ENCODE data around the gene SYNE4. TPM values are rescaled to one million over a fixed set of nuclear protein-coding genes. Genes with fewer than 3 reads are reported as not detected.

Gene SYNE4
- total RNA-seq, 4 donors from 2014 or later, result 0.26 to 0.95 (median 0.57) TPM; not detected in 1

GRCh38 chr19:36003284-36003683 lies 5.3 kb downstream of the SYNE4 start:
- Histone ChIP-seq H3K4me1 (peaks cover 1 to 23% (median 10%) of the 10 kb centered on the region in 3 donors), H3K27me3 (no peaks in the 10 kb centered on the region), H3K36me3 (peaks cover 0 to 28% (median 0%) of the 10 kb centered on the region in 3 donors), H3K9me3 (no peaks in the 10 kb centered on the region), H3K27ac (no peak overlapping the region), H3K4me3 (no peak overlapping the region)
- DNase-seq, result no peak
- intact Hi-C loops (cut with DNase I), result no loop called here
- WGBS, 2 donors, result 94 to 96% methylated on average over 3 to 4 of the region's 4 CpGs
- TF ChIP-seq CTCF (IDR thresholded peaks at IDR 0.05) (no peak), POLR2A (IDR thresholded peaks at IDR 0.05) (no peak)

GRCh38 chr19:36001605-36002004 lies 7.0 kb downstream of the SYNE4 start:
- H3K27ac ChIP-seq, result no peak overlapping the region
- WGBS, 2 donors, result 93 to 100% methylated on average over 1 to 3 of the region's 3 CpGs
- H3K9me3 ChIP-seq, result no peaks in the 10 kb centered on the region
- intact Hi-C loops (cut with DNase I), result no loop called here
- peaks cover 1 to 30% (median 16%) of the 10 kb centered on the region in 3 donors for H3K4me1 ChIP-seq
- H3K27me3 ChIP-seq, result no peaks in the 10 kb centered on the region
- H3K36me3 ChIP-seq, result peaks cover 0 to 45% (median 0%) of the 10 kb centered on the region in 3 donors
- DNase-seq, result no peak
- H3K4me3 ChIP-seq, result no peak overlapping the region
- TF ChIP-seq POLR2A (IDR thresholded peaks at IDR 0.05), result no peak
- no peak for TF ChIP-seq CTCF (IDR thresholded peaks at IDR 0.05)

- Histone ChIP-seq H3K4me1 (peaks cover 12 to 58% (median 34%) of the 10 kb centered on the region in 3 donors), H3K4me3 (peak overlapping the region in 2 of 4 donors; percentile 83 to 88), H3K9me3 (no peaks in the 10 kb centered on the region), H3K27ac (peak overlapping the region in 3 of 4 donors; percentile 84 to 92 (median 88)), H3K36me3 (peaks cover 0 to 32% (median 0%) of the 10 kb centered on the region in 3 donors), H3K27me3 (no peaks in the 10 kb centered on the region)
- no peak for TF ChIP-seq POLR2A (IDR thresholded peaks at IDR 0.05)
- no peak for TF ChIP-seq CTCF (IDR thresholded peaks at IDR 0.05)
- 90% methylated on average over 6 to 8 of the region's 8 CpGs for WGBS, 2 donors
- intact Hi-C loops (cut with DNase I), result no loop called here
- DNase-seq, result no peak
Observed at GRCh38 chr19:35996777-35997176, 11.8 kb downstream of the SYNE4 start.

GRCh38 chr19:35995048-35995993 lies 13.3 kb downstream of the SYNE4 start, which contains the start of gene SDHAF1:
Gene SDHAF1 (plus strand): TSS chr19:35995188. CDS start chr19:35995275, 87 bp downstream.
- TF ChIP-seq POLR2A (IDR thresholded peaks at IDR 0.05), result peak in 2 of 4 donors; percentile 59 to 76
- no peak for TF ChIP-seq CTCF (IDR thresholded peaks at IDR 0.05)
- 2% methylated on average over 12 of the region's 97 CpGs; no CpG with 5 or more reads in 1 of the 2 donors for whole genome bisulfite sequencing, 2 donors
- DNase-seq, result peak; percentile 79
- Histone ChIP-seq H3K27me3 (no peaks in the 10 kb centered on the region), H3K4me1 (peaks cover 12 to 58% (median 34%) of the 10 kb centered on the region in 3 donors), H3K36me3 (peaks cover 0 to 27% (median 0%) of the 10 kb centered on the region in 3 donors), H3K4me3 (peak within 1 kb of the TSS; percentile 71 to 94 (median 86)), H3K27ac (peak within 1 kb of the TSS; percentile 83 to 92 (median 86)), H3K9me3 (no peaks in the 10 kb centered on the region)
- intact Hi-C loops (cut with DNase I), result no loop called here
